Astrocyte (in vitro differentiated cells and primary cell): Measurements from ENCODE around the gene NOS1.

ENCODE experiments used
- EZH2 ChIP-seq: IDR thresholded peaks from 2 replicates; pipeline ENCODE4 v1.6.1; 2012; ENCODE audit warnings: mild to moderate bottlenecking, low read length, inconsistent platforms; ENCODE audit not compliant: insufficient read depth
- TF ChIP-seq, protein P1 (sequence below): IDR thresholded peaks from 2 replicates; pipeline ENCODE4 v1.5.1; 2011; ENCODE audit warnings: low read depth, mild to moderate bottlenecking, inconsistent platforms, low read length, moderate library complexity; ENCODE audit not compliant: insufficient read depth

DNA sequence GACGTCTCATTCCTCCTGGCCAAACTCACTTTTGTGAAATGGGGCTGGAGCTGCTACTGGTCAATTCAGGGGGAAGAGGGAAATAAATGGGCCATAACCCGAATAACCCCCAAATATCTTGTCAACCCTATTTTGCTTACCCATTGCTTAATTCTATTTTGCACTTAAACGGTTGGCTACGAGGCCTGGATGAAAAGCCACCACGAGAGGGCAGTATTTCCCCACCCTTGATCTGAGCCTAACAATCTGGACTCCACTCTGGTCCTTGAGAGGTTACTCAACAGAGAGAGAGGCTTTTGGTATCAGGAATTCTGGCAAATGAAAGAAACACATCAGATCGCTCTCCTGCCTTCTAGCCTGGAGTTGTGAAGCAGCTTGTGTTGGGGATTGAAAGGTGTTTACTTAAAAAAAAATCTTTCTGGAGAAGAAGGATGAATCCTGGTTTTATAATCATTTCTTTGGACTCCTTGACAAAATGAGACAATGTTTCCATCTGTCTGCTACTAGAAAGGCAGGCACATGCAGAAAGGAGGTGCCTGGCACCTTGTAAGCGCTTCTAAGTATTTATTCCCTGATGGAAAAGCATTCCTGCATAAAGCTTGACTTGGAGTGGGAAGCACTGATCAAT lies 148.7 kb downstream of the NOS1 start:
- no peak for TF ChIP-seq EZH2
- TF ChIP-seq, protein P1, sequence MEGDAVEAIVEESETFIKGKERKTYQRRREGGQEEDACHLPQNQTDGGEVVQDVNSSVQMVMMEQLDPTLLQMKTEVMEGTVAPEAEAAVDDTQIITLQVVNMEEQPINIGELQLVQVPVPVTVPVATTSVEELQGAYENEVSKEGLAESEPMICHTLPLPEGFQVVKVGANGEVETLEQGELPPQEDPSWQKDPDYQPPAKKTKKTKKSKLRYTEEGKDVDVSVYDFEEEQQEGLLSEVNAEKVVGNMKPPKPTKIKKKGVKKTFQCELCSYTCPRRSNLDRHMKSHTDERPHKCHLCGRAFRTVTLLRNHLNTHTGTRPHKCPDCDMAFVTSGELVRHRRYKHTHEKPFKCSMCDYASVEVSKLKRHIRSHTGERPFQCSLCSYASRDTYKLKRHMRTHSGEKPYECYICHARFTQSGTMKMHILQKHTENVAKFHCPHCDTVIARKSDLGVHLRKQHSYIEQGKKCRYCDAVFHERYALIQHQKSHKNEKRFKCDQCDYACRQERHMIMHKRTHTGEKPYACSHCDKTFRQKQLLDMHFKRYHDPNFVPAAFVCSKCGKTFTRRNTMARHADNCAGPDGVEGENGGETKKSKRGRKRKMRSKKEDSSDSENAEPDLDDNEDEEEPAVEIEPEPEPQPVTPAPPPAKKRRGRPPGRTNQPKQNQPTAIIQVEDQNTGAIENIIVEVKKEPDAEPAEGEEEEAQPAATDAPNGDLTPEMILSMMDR: peak; percentile 95
